NCI-H1092 treated with DMSO at 0.1 percent for 48 hours (cell line): ENCODE measurements around the gene TMEM45A.
"Not testable (repeated sequence)": the region's sequence is repeated elsewhere in the genome, so short reads cannot be mapped to it uniquely, and the experiment has no call there.

ENCODE experiments used
- DNase-seq: peaks from one replicate; lab custom pipeline; 2025; lab: John Stamatoyannopoulos, UW

Gene TMEM45A

DNA sequence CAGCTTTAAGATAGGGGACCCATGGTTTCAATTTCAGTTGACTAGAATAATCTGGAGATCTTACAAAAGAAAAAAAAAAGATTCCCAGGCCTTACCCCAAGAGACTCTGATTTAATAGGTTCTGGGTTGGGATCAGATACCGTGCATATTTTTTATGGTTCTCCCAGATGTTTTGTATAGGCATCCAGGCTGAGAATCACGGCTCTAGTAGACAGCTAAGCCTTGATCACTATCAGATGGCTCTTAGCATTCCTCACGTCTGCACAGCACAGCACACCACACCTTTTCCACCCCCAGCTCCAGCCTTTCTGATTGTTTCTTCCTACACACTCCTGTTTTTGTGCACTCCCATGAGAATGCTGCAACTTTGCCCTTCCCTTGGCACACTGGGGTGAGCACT is 40.8 kb downstream of the TMEM45A start:
- no peak for DNase-seq

DNA sequence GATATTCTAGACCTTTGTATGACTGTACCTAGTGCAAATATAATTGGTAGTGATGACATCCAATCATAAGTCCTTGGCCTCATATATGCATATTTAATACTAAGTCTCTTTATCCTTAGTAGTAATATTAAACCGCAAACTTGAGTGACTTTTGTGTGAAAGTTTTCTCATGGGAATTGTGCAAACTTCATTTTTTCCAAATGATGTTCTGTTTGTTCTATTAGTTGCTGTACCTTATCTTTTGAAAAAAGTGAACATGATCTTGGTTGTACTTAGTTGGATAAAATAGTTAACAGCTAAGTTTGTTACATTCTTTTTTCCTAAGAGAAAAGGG is 43.2 kb downstream of the TMEM45A start:
- DNase-seq, result no peak

DNA sequence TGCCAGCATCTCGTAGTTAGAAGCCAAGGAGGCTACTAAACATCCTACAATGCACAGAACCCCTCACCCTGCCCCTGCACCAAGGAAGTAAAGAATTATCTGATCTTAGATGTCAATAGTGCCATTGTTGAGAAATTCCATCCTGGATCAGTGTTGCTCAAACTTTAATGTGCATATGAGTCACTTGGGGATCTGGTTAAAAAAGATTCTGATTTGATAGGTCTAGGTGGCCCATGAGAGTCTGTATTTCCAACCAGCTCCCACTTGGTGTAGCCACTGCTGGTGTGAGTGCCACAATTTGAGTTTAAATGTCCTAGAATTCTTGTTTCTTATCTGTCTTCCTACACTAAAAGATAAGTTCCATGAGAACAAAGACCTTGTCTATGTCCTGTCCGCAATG is 43.7 kb downstream of the TMEM45A start:
- no peak for DNase-seq

DNA sequence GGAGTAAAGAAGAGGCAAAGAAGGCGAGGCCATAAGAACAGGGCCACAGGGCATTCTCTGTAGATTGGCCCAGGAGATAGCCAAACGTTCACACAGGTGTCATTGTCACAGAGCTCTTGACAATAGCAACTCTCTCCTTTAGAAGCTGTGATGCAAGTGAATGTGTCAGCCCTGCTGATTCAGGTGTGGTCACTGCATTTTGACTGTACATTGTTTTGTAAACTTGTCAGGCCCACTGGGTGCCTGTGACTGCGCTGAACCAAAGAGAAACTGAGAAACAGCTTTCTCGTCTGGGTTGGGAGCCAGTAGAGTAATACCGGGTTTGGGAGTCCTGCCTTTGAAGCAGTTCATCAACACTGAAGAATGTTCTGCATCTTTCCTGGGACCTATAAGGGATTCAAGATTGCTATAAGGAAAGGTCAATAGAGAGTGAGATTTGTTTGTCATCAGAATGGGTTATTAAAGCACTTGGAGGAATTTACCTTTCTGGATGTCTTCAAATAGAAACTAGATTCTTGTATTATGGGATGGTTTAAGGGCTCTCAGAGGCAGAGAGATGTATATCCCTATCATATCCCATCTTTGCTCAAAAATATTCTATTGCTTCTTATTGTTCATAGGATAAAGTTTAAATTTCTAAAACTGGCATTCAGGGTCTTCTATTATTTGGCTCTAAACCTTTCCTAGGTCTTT is 45.4 kb downstream of the TMEM45A start:
- DNase-seq, result no peak

DNA sequence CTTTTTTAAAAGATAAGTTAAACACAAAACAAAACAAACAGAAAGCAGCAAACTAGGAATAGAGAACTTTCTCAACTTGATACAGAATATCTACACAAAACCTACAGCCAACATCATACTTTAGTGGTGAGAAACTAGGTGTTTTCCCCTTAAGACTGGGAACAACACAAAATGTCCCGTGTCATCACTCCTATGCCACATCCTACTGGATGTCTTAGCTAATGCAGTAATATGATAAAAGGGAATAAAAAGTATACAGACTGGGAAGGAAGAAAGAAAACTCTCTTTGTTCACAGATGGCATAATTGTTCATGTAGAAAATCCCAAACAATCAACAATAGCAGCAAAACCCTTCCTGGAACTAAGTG is 45.9 kb downstream of the TMEM45A start:
- no peak for DNase-seq

DNA sequence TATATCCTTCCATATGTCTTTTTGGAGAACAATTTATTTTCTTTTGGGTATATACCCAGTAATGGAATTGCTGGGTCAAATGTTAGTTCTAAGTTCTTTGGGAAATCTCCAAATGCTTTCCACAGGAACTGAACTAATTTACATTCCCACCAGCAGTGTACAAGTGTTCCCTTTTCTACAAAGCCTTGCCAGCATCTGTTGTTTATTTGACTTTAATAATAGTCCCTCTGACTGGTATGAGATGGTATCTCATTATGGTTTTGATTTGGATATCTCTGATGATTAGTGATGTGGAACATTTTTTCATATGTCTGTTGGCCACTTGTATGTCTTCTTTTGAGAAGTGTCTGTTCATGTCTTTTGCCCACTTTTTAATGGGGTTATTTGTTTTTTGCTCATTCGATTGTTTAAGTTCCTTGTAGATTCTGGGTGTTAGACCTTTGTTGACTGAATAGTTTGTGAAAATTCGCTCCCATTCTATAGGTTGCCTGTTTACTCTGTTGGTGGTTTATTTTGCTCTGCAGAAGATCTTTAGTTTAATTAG is 48.4 kb downstream of the TMEM45A start:
- DNase-seq, result no peak

DNA sequence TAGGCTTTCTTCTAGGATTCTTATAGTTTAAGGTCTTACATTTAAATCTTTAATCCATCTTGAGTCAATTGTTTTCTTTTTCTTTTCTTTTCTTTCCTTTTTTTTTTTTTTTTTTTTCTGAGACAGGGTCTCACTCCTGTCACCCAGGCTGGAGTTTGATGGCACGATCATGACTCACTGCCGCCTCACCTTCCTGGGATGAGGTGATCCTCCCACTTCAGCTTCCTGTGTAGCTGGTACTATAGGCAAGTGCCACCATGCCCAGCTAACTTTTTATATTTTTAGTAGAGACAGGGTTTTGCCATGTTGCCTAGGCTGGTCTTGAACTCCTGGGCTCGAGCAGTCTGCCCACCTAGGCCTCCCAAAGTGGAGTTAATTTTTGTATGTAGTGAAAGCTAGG is 49.0 kb downstream of the TMEM45A start:
- not testable (repeated sequence) for DNase-seq

DNA sequence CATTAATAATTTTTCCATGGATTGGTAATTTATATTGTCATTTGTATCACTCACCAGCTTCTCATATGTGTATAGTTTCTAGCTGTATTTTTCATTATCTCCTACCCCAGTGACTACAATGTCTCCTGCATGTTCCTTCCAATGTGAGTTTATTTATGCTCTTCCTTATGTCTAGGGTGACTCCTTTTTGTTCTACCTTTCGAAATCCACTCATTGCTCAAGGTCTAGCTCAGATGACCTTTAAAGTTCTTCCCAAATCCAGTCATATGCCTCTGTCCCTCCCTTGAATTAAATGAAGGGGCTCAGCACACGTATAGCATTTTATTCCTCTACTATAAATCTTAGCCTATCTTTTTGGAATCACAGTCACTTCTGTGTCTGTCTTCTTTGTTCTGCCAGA is 53.0 kb downstream of the TMEM45A start:
- no peak for DNase-seq

DNA sequence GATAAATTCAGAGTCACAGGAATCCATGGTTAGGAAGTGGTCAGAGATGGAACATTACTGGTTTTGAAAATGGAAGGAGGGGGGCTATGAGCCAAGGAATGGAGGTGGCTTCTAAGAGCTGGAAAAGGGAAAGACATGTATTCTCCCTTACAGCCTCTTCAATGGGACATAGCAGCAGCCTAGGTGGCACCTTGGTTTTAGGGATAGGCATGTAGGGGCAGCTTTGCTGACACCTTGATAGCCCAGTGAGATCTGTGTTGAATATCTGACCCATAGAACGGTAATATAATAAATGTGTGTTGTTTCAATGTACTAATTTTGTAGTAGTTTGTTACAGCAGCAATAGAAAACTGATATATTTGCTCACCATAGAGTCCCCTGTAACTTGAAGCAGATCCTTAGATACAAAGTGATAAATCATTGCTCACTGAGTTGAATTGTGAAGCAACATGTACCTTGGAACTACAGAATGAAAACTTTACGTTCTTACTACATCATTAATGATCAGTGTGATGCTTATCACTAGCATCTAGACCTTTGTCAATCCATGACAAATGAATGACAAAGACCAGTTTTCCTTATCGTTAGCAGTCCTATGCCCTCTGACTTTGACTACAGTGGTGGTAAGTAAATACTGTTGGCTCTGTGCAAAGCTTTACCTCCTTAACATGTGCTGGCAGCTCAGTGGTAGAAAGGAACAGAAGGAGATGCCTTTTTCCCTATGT is 53.8 kb downstream of the TMEM45A start:
- no peak for DNase-seq

DNA sequence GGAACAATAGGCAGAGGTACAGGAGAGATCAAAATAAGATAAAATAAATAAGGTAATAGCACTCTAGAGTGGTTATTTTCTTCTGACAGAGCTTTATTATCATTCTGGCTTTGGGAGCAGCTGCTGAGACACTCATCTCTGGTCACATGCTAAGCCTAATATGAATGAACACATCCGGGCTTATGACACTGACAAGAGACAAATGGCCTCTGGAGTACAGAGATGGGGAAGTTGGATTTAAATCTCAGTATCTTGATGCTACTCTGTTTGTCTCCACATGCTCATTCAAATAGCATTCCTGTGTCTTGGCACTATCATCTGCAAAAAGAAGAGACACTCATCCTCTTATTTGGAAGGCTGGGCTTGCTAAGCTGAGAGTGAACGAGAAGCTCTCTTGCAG is 55.6 kb downstream of the TMEM45A start:
- peak; percentile 16 for DNase-seq

DNA sequence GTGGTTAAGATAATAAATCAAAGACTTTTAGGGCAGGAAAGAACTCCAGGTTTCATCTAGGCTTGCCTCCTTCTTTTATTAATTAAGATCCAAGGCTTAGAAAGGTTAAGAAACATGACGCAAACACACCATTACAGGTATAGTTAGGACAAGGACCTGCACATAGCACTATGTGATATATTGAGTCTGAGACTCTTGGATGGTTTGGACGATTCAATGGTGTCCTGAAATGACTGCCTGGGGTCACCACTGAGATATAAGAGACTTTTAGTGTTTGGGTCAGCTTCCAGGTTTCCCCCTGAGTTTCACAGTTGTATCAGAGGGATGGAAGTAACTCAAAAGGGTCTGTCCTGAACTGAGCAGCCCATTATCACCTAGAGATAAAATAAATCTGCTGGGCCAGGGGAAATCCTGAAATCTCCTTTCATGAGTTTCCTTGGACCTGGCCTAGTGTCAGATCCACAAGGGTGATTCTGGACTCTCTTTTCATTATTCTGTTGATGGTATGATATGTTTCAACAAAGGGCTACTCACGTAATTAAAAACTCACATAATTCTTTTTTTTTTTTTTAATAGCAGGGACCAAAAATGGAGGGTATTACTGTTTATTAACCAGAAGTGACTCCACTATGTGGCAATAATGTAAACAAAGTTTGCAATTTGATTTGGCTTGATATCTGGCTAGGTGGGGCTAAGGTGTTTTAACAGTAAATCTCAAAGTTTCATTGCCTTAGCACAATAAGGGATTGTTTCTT is 61.4 kb downstream of the TMEM45A start:
- DNase-seq, result no peak

DNA sequence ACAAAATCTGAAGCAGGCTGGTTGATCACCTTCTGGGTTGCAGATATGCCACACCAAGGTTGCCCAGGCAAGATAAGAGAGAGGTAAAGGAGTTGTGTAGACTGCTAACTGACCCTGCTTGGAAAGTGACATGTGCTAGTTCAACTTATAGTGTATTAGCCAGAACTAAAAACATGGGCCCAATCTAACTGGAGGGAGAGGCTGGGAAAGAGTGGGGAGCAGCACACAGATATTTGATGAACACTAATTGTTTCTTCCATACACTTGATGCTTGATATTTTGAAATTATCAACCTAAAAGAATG is 61.9 kb downstream of the TMEM45A start:
- no peak for DNase-seq

DNA sequence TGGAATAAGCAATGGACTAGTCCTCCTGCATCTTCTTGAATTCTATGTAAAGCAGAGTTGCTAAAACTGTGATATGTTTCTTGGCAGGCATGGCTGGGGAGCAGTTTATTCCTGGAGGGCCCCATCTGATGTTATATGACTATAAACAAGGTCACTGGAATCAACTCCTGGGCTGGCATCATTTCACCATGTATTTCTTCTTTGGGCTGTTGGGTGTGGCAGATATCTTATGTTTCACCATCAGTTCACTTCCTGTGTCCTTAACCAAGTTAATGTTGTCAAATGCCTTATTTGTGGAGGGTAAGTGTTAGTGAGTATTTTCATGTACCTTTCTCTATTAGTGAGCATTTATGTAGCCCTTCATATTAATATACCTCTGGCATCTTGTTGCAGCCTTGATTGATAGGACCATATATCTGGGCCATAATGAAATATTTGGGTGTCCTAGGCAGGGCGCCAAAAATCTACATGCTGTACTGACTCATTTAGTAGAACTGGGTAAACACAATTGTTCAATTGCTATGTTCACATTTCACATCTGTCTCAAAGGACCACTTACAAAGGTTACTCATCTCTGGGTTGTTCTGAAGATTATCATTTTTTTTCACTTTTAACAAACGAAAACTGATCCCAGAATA is 64.4 kb downstream of the TMEM45A start:
- no peak for DNase-seq

DNA sequence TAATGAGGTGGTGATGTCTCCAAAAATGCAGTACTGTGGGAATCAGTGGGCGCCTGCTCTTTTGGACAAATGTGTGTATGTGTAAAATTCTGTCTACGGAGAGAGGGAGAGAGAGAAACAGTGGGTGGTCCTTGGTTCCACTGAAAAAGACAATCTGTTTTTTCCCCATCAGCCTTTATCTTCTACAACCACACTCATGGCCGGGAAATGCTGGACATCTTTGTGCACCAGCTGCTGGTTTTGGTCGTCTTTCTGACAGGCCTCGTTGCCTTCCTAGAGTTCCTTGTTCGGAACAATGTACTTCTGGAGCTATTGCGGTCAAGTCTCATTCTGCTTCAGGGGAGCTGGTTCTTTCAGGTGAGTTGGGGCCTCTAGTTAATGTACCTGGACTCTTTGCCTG is 65.8 kb downstream of the TMEM45A start:
- DNase-seq, result no peak

DNA sequence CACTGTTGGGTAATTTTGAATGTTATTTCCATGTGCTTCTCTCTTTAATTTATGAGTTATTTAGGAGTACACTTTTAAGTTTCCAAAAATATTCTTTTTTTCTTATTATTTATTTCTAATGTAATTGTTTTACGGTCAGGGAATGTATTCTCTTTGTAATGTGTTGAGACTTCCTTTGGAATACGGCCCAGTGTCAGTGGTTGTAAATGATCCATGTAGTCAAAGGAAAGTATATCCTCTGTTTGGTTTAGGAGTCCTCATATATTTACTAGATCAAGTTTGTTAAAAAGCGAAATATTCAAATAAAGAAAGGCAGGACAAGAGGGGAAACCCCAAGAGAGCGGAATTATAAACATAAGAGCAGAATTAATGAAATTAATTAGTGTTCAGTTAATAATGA is 68.0 kb downstream of the TMEM45A start:
- DNase-seq, result no peak

DNA sequence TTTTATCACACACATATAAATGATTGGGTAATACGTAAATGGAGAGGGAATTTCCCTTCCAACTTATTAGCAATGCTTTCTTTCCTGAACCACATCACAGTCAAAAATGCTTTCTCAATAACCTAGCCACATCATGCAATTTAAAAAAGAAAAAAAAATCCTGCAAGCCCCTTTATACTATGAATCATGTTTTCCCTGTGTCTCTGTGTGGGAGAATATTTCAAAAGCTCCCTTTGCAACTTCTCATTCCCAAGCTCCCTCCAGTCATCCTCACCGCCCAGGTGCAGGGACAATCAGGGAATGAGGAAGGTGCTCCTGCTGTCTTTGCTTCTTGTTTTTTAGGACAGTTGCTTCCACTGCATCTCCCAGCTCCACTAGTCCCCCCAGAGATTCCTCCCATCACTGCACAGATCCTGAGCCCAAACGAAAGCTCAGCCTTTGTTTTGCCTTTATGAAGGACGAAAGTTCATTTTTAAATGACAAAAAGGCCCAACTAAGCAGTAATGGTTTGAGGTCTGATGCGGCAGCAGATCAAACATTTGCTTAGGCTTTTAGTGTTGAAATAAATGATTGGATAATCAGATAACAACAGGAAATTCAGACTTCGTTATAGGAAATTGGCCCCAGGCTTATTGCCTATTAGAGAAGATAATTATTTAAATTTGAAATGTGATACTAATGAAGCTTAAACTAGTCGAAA is 69.2 kb downstream of the TMEM45A start:
- DNase-seq, result no peak

DNA sequence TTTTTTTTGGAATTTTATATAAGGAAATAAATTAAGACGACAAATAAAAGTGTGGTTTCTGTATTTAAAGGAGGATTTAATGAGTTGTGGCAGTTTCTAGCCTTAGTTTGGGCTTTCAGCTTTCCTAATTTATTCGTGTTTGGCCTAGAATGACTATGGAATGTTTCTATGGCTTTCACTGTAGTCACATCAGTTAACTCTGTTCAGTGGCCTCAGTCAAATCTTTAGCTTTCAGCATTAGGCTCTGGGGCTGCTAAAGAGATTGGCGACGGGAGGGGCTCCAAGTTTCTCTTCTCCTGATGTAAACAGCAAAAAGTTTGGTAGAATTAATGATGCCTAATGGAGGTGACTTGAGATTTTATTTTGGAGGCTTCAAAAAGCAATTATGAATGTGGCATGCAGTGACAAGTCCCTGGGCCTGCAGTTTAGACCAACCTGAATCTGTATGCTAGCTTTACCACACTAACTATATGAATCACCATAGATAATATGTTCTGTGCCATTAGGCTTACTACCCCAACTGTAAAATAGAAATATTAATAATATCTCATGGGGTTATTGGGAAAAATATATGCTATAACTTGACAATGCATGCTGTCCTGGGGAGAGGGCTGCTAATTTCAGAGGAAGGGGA is 69.9 kb downstream of the TMEM45A start:
- DNase-seq, result no peak

DNA sequence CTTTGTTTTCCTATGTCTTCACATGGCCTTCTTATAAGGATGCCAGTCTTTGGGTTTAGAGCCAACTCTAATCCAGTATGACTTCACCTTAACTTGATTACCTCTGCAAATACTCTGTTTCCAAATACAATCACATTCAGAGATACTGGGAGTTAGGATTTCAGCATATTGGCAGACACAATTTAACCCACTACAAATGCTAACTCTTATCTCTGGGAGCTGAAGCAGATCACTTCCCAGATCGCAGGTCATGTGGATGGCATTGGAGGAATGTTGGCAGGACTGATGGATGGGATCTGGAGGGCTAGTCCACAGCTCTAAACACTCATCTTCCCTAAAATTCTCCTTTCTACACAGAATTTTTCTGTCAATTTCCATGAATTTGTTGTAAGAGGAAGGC is 70.8 kb downstream of the TMEM45A start:
- DNase-seq, result no peak

DNA sequence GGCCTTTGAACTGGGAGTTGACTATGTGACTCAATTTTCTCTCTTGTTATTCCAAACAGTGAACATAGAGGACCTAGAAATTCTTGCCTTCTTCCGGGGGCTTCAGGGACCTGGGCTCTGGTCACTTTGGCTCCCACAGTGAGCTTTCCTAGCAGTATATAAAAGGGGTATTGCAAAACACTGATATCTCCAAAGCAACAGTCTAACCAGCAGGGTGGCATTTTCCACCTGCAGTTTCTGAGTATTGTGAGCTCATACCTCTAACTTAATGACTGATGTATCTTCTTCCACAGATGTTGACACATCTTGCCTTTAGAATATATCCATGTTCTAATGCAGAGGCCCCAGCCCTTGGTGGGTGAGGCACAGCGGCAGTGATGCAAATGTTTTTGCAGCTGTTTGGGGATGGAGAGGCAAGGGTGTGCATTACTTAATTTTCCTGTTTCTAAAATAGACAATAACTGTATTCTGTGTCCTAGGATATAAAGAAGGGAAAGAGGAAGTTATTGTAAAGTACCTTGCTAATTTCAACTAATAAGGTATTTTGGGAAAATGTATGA is 71.3 kb downstream of the TMEM45A start:
- no peak for DNase-seq

DNA sequence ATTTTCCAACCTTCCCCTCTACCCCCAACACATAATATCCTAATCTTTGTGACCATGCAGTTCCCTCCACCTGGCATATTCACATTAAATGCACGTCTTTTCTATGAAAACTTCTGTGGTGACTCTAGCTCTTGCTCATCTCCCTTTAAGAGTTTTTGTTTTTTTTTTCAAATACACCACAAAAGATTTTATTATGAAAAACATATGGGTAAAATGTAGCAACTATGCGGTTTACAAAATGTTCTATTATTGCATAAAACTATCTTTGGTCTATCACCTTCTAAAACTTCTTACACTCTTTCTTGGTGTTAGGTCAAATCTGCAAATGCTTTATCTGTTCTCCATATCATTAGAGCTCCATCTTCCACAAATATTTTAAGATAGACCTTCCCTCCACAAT is 78.4 kb downstream of the TMEM45A start:
- no peak for DNase-seq

DNA sequence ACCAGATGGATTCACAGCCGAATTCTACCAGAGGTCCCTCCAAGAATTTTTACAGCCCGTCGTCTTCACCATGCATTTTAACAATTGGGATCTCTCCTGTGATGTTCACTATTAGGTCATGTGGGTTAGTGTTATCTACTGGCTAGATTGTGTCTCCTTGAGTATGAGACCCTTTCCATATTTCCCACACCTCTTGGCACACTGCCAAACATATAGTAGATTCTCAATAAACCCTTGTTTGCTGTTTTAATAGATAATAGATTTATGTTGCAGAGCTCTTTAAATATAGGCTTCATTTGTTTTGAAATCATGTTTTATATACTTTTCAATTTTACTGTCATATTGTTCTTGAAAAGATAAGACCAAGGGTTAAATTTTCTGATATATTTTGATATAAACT is 82.1 kb downstream of the TMEM45A start:
- DNase-seq, result no peak
